Subcutaneous adipose tissue (tissue), 4 donors: Measurements from ENCODE around the gene ZNF335. TPM values are rescaled to one million over a fixed set of nuclear protein-coding genes. Genes with fewer than 3 reads are reported as not detected.

Experiments used
- CTCF ChIP-seq: fragments of 450-650 bp; IDR thresholded peaks from one replicate; pipeline ENCODE4 v1.5.1; 2016; ENCODE audit warnings: low read depth, mild to moderate bottlenecking, control low read depth, antibody characterized with exemption, moderate library complexity
- total RNA-seq, 4 donors: library from RNA; depleted of rRNA; stranded (reverse); fragments of >200 nt; gene quantifications; one replicate each; pipeline ENCODE4 v1.1.0, GENCODE V29; 2016

ZNF335 gene
- total RNA-seq, 4 donors from 2014 or later = 9.9 to 21.1 (median 13.7) TPM

GRCh38 chr20:45902199-45902701 is 69.8 kb downstream of the ZNF335 start:
- TF ChIP-seq CTCF = no peak

GRCh38 chr20:45899046-45899835 is 72.8 kb downstream of the ZNF335 start:
- no peak for TF ChIP-seq CTCF

Other genes with a start within 250 kb of the ZNF335 start
- gene SPINT4, start 249.9 kb downstream of the ZNF335 start, total RNA-seq = not detected
- not detected for gene WFDC3, start 180.3 kb downstream of the ZNF335 start, total RNA-seq
- gene DNTTIP1, start 180.2 kb downstream of the ZNF335 start, total RNA-seq = 10 to 100 TPM; 17.0 to 28.1 (median 23.3) TPM
- gene UBE2C, start 159.6 kb downstream of the ZNF335 start, total RNA-seq = 1 to 10 TPM in 3 of 4 donors, not detected in 1; 1.3 to 3.1 (median 1.8) TPM
- gene TNNC2, start 144.9 kb downstream of the ZNF335 start, total RNA-seq = 1 to 10 TPM in 3 of 4 donors, not detected in 1; 2.3 to 3.1 (median 2.4) TPM
- gene SNX21, start 138.4 kb downstream of the ZNF335 start, total RNA-seq = 100 to 1,000 TPM in 2 of 4 donors, 10 to 100 TPM in 2; 31.6 to 153 (median 90.8) TPM
- gene ACOT8, start 114.8 kb downstream of the ZNF335 start, total RNA-seq = 10 to 100 TPM; 21.9 to 32.6 (median 27.1) TPM
- 1 to 10 TPM; 2.1 to 4.4 (median 2.7) TPM for gene ZSWIM3, start 114.6 kb downstream of the ZNF335 start, total RNA-seq
- 1 to 10 TPM; 5.9 to 7.0 (median 6.7) TPM for gene ZSWIM1, start 91.0 kb downstream of the ZNF335 start, total RNA-seq
- 10 to 100 TPM in 1 of 4 donors, 1 to 10 TPM in 3; 2.2 to 13.4 (median 2.9) TPM for gene SPATA25, start 84.6 kb downstream of the ZNF335 start, total RNA-seq
- gene NEURL2, start 81.0 kb downstream of the ZNF335 start, total RNA-seq = 10 to 100 TPM in 2 of 4 donors, 1 to 10 TPM in 2; 2.3 to 15.1 (median 10.0) TPM
- gene CTSA, start 80.9 kb downstream of the ZNF335 start, total RNA-seq = 100 to 1,000 TPM in 2 of 4 donors, 10 to 100 TPM in 2; 79.1 to 164 (median 109) TPM
- 100 to 1,000 TPM; 135 to 475 (median 261) TPM for gene PLTP, start 60.0 kb downstream of the ZNF335 start, total RNA-seq
- 10 to 100 TPM; 20.7 to 39.2 (median 24.8) TPM for gene PCIF1, start 37.5 kb downstream of the ZNF335 start, total RNA-seq
- gene MMP9, start 36.7 kb upstream of the ZNF335 start, total RNA-seq = 100 to 1,000 TPM in 1 of 4 donors, 10 to 100 TPM in 1, 1 to 10 TPM in 2; 3.0 to 172 (median 7.5) TPM
- gene SLC12A5, start 57.0 kb upstream of the ZNF335 start, total RNA-seq = not detected
- 10 to 100 TPM; 23.3 to 26.9 (median 26.3) TPM for gene NCOA5, start 117.8 kb upstream of the ZNF335 start, total RNA-seq
- 10 to 100 TPM in 3 of 4 donors, 1 to 10 TPM in 1; 9.5 to 22.8 (median 17.7) TPM for gene CD40, start 146.1 kb upstream of the ZNF335 start, total RNA-seq